Neural progenitor cell (in vitro differentiated cells): ENCODE data around the gene FGFR2.
A peak's percentile ranks its signal among the peaks of the same experiment; 100 is the strongest.

ENCODE experiments used
- EZH2 ChIP-seq: fragments of 200-600 bp; sonication (generic); IDR thresholded peaks from 2 replicates; pipeline ENCODE4 v1.6.1; 2017; ENCODE audit warnings: antibody characterized with exemption, mild to moderate bottlenecking, moderate library complexity
- EZH2phosphoT487 ChIP-seq: fragments of 200-600 bp; sonication (generic); IDR thresholded peaks from 2 replicates; pipeline ENCODE4 v1.6.1; 2017; ENCODE audit warnings: antibody characterized with exemption
- TF ChIP-seq, protein P1 (sequence below): fragments of 200-600 bp; sonication (generic); IDR thresholded peaks from 2 replicates; pipeline ENCODE4 v1.5.1; 2017; ENCODE audit warnings: antibody characterized with exemption, mild to moderate bottlenecking

DNA sequence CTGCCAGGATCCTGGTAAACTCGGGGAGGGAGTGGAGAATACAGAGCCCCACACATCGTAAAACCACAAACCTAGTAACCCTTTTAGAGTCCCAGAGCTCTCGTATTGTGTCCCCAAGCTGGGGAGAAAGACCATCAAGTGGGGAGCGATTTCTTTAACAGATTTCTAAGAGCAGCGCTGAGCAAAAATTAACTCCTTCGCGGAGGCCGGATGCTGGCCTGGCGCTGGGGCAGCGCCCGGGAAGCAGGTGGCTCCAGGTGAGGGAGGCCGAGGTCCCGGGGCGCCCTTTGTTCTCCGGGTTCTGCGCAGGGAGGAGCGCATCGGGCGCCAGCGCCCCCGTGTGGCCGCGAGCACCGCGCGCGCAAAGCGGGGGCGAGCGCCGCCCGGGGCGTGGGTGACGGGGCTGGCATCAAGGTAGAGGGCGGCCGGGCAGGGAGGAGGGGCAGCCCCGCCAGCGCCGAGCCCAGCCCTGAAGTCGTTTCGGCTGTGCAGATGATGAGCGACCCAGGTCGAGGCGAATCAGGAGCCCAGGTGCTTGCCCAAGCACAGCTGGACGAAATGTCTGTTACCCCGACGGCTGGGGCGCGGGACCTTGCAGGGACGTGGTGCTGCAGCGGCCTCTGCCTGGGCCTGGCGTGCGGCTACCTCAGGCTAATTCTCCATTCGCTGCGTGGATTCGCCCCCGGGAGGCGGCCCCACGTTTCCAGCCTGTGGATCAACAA lies 10.4 kb upstream of the FGFR2 start:
- TF ChIP-seq EZH2phosphoT487 (no peak), EZH2 (no peak)
- TF ChIP-seq, protein P1, sequence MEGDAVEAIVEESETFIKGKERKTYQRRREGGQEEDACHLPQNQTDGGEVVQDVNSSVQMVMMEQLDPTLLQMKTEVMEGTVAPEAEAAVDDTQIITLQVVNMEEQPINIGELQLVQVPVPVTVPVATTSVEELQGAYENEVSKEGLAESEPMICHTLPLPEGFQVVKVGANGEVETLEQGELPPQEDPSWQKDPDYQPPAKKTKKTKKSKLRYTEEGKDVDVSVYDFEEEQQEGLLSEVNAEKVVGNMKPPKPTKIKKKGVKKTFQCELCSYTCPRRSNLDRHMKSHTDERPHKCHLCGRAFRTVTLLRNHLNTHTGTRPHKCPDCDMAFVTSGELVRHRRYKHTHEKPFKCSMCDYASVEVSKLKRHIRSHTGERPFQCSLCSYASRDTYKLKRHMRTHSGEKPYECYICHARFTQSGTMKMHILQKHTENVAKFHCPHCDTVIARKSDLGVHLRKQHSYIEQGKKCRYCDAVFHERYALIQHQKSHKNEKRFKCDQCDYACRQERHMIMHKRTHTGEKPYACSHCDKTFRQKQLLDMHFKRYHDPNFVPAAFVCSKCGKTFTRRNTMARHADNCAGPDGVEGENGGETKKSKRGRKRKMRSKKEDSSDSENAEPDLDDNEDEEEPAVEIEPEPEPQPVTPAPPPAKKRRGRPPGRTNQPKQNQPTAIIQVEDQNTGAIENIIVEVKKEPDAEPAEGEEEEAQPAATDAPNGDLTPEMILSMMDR = peak; percentile 97
